GM21367 (cell line): ENCODE results near the gene ZNF502.
A peak's percentile ranks its signal among the peaks of the same experiment; 100 is the strongest.
"Not testable (repeated sequence)": the region's sequence is repeated elsewhere in the genome, so short reads cannot be mapped to it uniquely, and the experiment has no call there.

Experiments
- ATAC-seq: cut with Tn5 transposase; IDR thresholded peaks from one replicate; pipeline ENCODE4 v1.9.1; 2021; ENCODE audit not compliant: unreplicated experiment

Gene ZNF502

GRCh38 chr3:44712455-44713075, at the start of gene ZNF502:
Gene ZNF502 (plus strand): TSS chr3:44712660. CDS start chr3:44720262, 7,602 bp downstream.
- ATAC-seq, result no peak

- no peak for ATAC-seq
Observed at GRCh38 chr3:44665173-44665572, 47.3 kb upstream of the ZNF502 start.

GRCh38 chr3:44666346-44666745, 46.1 kb upstream of the ZNF502 start:
- no peak for ATAC-seq

GRCh38 chr3:44669760-44670159, 42.7 kb upstream of the ZNF502 start:
- ATAC-seq, result no peak

GRCh38 chr3:44673466-44673865, 39.0 kb upstream of the ZNF502 start:
- not testable (repeated sequence) for ATAC-seq

- ATAC-seq, result no peak
Observed at GRCh38 chr3:44674211-44674610, 38.2 kb upstream of the ZNF502 start.

- ATAC-seq, result no peak
Observed at GRCh38 chr3:44678480-44679116, 33.9 kb upstream of the ZNF502 start.

GRCh38 chr3:44680921-44681455, 31.5 kb upstream of the ZNF502 start:
- no peak for ATAC-seq

- no peak for ATAC-seq
Observed at GRCh38 chr3:44682182-44682896, 30.1 kb upstream of the ZNF502 start.

- ATAC-seq, result no peak
Observed at GRCh38 chr3:44685128-44685800, 27.2 kb upstream of the ZNF502 start.

- no peak for ATAC-seq
Observed at GRCh38 chr3:44687898-44688297, 24.6 kb upstream of the ZNF502 start.

GRCh38 chr3:44721231-44722102, 9.0 kb downstream of the ZNF502 start:
- ATAC-seq, result no peak

- ATAC-seq, result no peak
Observed at GRCh38 chr3:44722103-44722401, 9.6 kb downstream of the ZNF502 start.

GRCh38 chr3:44729384-44729910, 17.0 kb downstream of the ZNF502 start, which contains the start of gene ZNF501:
Gene ZNF501 (plus strand): TSS chr3:44729635. CDS start chr3:44734422, 4,787 bp downstream.
- peak; percentile 77 for ATAC-seq

- ATAC-seq, result no peak
Observed at GRCh38 chr3:44734646-44735168, 22.2 kb downstream of the ZNF502 start.

- no peak for ATAC-seq
Observed at GRCh38 chr3:44761101-44761423, 48.6 kb downstream of the ZNF502 start.

GRCh38 chr3:44761424-44762169, 49.1 kb downstream of the ZNF502 start, which contains the start of the genes KIAA1143 and KIF15:
Gene KIAA1143 (minus strand): TSS chr3:44761619. CDS start chr3:44761602, 17 bp downstream.
Gene KIF15 (plus strand): TSS chr3:44761794. CDS start chr3:44761866, 72 bp downstream.
- ATAC-seq, result peak; percentile 84

GRCh38 chr3:44762170-44762677, 49.8 kb downstream of the ZNF502 start:
- no peak for ATAC-seq

- ATAC-seq, result no peak
Observed at GRCh38 chr3:44762690-44763089, 50.2 kb downstream of the ZNF502 start.
